DLD1 (cell line): ENCODE measurements around the gene TBC1D22A.

Experiments used
- in situ Hi-C: cut with HindIII; loops from 2 replicates; pipeline ENCODE4 v1.10.0; 2017; ENCODE audit warnings: low sequenced_read_pairs

Gene TBC1D22A

DNA sequence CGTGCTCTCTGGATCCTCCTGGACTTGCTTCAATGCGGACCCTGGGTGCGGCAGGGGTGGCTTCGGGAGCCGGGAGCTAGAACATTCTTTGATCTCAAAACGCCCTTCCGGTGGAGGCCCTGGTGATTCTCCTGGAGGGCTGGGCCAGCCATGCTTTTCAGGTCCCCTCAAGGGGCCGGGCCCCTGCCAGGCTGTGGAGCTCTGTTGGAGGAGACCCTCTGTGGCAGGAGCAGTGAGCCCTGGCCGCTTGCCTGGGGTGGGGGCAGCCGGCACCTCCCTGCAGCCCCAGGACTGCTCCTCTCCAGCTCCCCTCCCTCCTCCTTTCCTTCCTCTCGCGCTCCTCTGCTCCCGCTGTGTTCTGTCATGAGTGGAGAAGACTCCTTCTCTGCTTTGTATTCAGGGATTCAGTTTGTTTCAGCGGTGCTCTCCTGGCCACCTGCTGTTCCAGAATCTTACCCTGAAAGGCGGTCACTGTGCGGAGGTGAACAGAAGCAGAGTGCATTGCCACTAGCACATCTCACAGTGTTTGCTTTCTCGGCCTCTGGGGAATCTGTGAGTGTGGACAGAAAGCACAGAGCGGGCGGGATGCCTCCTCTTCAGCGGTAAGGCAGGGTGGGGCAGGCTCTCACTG, 289.1 kb downstream of the TBC1D22A start:
- in situ Hi-C loops = no loop called here

DNA sequence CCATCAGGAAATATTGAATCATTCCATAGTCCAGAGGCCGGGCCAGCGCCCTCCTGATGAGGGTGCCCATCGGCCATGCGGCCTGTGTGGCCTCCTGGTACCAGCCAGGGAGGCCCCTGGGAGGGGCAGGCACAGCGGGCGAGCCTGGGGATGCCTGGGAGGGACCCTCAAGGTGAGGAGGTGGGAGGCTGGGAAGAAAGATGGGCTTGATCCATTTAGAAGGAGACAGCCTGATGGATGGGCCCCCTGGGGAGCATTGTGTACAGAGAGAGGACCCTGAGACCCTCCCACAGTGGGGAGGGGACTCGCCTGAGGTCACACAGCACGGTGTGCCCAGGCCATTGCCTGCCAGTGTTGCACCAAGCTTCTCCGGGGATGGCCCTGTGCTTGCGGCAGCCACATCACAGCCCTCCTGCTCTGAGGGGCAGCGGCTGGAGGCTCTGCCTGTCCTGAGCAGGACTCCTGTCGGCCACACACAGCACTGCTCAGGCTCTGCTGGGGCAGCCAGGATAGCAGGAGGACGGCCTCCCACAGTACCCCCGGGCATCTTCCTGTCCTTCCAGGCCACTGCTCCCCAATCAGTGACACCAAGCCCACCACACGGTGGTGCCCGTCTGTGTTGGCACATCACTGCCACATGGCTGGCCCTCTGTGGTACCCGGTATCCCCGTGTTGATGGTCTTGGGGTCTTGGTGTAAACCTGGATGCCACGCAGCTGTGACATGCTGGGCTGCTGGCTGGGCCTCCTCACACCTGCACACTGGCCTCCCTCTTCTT, 290.0 kb downstream of the TBC1D22A start:
- in situ Hi-C loops = no loop called here

DNA sequence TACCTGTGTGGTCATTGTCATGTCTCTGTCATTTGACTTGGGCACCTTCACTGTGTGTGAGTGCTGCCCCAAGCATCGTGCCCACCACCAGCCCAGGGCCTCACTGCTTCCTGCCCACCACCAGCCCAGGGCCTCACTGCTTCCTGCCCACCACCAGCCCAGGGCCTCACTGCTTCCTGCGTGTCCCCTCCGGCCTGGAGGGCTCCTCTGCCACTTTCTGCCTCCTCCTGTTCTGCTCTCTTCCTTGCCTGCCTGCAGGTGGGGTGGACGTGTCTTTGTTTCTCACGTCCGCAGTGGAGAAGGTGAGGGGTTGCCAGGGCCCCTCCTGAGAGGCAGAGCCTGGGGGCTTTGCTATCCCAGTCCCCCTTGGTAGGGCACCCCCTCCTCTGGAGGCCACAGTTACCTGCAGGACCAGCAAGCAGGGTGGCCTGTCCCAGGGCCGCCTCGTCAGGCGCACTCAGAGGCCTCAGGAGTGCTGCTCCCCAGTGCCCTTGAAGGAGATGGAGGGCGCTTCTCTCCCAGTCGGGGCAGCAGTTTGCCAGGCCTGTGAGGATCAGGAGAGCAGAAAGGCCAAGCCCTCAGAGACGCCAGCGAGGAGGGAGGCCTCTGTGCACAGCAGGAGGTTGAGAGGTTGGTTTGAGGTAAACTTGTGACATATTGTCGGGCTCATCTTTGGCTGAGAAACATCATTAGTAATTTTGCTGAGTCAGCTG, 290.7 kb downstream of the TBC1D22A start:
- in situ Hi-C loops = no loop called here

DNA sequence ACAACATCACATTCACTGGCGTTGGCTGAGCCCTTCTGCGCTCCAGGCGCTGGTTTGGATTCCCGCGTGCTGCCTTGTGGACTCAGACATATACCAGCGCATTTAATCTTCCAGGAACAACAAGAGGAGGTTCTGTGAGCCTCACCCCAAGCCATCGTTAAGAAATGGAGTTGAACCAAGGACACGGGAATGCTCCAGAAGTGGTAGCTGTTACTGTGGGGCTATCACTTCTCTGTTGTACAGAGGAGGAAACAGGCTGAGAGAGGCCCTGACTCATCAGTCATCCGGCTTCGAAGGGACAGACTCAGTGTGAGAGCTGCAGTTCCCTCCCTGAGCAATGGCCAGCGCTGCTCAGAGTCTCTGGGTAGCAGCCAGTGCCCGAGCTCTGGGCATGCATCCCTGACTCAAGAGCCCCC, 291.3 kb downstream of the TBC1D22A start:
- in situ Hi-C loops = no loop called here

DNA sequence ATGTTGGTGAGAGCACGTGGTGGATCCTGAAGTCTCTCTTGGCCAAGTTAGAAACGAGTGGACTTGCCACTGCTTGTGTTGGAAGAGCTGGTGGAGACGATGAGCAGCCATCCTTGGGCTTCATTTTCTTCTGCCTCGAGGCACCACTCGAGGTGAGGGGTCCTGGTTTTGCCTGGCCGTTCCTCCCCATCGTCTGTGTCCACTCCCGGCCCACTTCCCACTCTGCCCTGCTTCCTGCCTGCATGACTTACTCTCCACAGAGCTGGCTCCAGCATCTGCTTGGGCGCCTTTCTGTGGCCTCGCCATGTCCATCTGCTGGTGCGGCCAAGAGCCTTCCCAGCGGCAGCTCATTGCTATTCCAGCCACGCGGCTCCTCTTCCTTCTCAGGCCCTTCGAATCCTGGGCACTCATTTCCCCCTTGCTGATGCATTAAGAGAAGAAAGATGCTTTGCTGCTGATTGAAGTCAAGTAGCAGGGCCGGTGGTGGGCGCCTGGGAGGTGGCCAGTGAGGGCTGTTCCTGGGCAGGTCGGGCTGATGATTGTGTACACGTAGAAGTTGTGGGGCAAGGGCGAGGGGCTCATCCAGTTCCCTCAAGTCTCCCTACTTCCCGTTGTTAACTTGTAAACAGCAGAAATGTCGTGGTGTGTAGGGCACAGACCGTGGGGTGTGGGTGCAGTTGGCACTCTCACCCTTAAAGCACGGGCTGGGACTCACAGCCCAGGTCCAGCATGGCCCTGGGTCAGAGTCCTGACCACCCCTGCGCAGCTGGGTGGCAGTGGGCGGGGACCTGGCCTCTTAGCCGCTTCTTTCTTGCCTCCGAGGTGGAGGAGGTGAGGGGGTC, 292.0 kb downstream of the TBC1D22A start:
- in situ Hi-C loops = no loop called here

DNA sequence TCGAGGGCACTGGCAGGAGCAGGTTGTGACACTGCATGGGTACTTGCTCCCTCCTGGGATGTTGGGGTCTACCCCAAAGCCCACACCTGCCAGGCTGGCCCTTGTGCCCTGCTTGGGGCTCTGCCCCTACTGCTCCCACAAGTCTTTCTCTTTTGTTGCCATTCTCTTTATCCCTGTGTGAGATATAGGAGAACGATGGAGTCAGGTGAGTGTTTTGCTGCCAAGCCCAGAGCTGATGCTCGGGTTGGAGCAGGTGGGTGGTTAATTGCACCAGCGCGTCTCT, 292.6 kb downstream of the TBC1D22A start:
- in situ Hi-C loops = no loop called here

DNA sequence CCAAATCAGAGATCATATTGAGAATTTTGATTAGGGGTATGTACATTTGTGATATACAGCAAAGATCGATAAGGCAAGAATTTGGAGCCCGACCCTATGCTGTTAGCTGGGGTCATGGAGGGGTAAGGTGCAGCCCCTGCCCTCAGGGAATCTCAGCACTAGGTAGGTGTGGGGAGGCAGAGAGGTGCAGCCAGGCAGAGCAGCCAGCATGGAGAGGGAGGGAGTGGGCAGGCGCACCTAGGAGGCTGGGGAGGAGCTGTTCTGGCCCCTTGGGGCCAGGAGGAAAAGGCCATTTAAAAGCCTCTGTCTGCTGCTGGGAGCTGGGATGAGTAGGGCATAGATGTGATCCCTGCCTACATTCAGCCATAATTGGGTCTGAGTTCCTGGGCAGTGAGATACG, 293.0 kb downstream of the TBC1D22A start:
- in situ Hi-C loops = no loop called here

DNA sequence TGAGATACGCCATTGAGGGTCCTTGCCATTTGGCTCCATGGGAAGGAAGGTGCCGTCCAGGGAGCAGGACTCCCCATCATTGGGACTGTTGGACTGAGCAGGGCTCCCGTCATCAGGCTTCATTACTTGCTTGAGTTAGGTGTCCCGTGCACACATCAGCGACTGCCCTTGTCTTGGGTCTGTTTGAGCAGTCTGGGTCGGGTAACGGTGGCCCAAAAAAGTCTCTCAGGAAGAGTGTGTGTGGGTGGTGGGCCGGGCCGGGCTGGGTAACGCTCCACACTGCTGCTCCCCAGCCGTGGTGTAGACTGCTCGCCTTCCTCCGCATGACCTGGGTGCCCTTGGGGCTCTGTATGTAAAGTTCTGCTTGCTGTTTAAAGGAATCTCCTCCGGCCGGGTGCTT, 293.5 kb downstream of the TBC1D22A start:
- in situ Hi-C loops = no loop called here

DNA sequence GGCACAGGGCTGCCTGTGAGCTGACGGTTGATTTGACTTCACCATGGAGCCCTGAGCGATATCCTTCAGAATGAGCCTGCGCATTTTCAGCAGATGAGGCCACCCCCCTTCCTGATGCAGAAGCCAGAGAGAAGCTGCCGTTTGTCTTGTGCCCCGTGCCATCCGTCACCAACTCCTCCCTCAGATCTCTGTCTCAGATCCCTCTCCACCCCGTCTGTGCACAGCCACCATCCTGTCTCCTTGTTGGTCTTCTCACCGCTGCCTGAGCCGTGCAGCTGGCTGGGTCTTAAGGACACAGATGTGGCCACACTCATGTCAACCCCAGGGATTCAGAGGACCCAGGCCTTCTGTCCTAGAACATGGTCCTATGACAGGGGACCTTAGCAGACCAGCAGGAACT, 293.9 kb downstream of the TBC1D22A start:
- in situ Hi-C loops = no loop called here

DNA sequence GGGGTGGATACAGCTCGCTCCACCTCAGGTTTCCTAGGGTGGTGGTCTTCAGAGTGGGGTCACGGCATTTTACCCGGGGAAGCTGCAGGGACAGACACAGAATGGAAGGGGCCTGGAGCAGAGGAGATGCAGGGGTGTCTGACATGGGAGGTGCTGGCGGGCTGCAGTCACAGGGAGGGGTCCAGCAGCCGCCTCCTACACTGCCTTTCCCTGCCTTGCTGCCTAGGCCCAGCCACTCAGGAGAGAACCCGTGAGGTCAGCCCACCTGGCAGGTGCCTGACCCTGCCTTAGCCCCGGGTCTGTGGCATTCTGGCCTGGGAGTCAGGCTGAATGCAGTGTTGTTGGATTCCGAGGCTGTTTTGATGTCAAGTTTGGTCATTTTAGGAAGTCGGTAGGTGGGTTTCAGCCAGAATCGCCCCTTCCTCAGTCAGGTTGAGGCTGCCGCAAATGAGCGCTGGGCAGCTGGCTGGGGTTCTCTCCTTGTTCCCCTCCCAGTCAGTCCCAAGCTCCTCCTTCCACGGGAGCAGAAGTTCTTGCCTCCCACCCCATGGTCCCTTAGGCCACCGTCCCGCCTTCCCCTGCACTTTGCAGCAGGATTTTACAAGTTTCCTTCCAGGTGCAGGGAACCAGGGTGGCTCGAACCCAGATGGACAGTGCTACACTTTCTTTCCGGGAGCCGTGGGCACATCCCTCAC, 294.5 kb downstream of the TBC1D22A start:
- in situ Hi-C loops = no loop called here

DNA sequence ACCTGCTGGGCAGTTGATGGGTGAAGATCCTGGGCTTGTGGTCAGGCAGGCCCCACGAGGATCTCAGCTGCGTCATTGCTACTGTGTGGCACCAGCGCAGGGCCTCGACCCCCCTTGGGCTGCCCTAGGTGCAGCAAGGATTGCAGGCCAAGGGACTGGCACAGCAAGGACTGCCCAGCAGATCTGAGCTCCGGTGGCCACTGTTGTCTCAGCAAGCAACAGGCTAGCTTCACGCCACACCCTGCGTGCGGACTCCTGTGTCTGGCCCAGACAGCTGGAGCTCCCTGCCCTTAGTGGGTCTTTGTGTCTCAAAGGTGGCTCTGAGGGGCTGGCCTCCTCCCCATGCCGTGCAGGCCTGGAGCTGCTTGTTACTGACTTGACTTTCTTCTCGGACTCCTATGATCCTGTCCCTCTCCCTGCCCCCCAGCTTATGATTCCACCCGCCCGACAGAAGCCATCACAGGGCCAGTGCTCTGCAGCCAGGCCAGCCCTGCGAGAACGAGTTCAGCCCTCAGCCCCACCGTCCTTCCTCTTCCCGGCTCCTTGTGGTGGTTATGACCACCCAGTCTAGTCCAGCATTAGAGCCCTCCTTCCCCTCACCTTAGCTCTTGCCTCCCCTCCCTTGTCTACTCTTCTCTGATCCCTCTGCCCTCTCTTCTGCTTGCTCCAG, 295.6 kb downstream of the TBC1D22A start:
- in situ Hi-C loops = no loop called here

DNA sequence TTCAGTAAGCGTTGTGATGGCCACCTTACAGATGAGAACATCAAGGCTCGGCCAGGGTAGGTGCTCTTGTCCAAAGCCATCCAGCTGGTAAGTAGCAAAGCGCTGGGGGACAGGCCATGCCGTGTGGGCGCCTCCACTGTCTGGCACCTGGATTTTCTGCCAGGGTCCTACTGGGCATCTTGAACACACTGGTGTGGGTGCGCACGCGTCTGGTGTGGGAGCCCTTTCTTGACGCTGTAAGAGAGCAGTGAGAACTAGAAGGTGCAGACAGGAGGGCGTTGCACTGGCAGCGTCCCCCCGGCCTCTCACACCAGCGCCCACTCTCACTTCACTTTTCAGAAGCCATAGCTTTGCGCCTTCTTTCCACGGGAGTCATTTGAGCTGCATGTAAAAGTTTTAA, 296.6 kb downstream of the TBC1D22A start:
- in situ Hi-C loops = no loop called here

DNA sequence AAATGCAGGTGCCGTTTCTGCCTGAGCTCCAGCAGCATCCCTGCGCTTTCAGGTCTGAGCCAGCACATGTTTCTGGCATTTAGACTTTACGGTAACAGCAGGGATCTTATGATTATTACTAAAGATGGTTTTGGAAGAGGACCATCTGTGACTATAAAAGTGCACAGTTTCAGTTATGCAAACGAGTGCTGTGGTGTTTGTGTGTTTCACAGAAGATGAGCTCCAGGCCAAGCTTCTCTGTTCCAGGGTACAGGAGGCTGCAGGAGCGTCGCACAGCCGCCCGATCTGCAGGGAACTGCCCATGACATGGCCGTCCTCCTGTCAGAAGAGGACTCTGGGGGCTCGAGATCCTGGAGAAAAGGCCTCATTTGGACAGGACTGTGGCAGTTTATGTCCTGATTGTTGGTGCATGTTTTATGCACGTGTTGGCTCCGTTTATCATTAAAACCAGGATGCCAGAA, 297.3 kb downstream of the TBC1D22A start:
- in situ Hi-C loops = no loop called here

DNA sequence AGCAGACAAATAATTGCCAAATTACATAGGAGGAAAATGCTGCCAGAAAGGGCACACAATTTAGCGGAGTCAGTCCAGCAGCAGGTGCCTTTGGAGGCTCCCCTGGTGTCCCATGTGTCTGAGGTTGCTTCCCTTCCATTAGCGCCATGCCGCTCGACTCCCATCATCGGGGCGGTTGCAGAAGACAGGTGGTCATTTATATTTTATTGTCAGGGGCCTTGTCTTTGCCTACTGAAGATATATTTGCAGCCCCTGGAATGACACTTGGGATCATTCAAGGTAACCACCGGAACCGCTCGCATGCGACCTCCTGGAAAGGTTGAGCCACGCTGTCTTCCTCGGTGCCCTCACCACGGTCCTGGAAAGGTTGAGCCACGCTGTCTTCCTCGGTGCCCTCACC, 298.3 kb downstream of the TBC1D22A start:
- in situ Hi-C loops = no loop called here

DNA sequence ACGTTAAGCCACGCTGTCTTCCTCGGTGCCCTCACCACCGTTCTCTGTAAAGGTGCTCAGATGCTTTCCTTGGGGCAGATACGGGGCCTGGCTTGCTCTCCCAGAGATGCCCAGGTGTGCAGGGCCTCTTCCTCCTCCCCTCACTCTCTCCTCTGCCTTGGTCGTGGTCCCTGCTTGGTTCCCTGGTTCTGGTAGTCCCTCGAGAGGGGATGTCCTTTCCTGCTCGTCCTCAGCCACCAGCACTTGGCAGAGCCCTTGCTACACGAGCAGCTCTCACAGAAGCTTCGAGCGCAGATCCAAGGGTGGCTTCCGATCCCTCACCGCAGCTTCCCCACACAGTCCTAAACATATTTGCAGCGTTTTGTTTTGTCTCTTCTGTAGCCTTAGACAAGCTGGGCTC, 298.8 kb downstream of the TBC1D22A start:
- in situ Hi-C loops = no loop called here

DNA sequence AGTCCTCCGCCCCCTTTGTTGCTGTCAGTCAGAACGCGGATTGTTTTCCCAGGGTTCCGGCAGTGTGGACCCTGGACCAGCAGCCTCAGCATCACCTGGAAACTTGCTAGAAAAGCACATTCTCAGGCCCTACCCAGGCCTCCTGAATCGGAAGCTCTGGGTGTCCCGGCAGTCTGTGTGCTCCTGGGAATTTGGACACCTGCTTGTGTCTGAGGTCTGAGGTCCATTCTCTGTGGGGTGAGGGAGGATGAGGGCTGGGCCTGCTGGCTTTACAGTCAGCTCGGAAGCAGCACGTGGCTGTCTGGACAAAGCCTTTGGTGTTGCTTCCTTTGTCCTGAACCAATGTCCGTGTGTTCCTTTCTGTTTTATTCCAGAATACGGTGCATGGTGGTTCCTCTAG, 299.7 kb downstream of the TBC1D22A start:
- in situ Hi-C loops = no loop called here

DNA sequence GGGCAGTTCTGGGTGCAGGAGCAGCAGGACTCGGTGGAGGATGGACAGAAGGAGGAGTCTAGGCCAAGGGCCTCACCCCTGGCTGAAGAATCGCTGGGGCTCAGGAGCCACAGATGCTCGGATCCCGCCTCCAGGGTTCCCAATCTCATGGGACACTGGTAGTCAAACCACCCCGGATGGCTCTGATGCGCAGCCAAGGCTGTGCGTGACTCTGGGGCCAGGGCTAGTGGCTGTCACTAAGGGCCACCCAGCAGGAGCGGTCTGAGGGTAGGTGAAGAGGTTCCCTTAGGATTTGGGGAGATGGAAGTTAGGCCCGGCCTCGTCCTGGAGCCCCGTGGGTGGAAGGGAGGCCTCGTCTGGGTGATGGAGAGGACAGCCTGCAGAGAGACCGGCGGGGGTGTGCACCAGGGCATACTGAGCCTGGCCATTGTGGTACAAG, 300.6 kb downstream of the TBC1D22A start:
- in situ Hi-C loops = no loop called here

DNA sequence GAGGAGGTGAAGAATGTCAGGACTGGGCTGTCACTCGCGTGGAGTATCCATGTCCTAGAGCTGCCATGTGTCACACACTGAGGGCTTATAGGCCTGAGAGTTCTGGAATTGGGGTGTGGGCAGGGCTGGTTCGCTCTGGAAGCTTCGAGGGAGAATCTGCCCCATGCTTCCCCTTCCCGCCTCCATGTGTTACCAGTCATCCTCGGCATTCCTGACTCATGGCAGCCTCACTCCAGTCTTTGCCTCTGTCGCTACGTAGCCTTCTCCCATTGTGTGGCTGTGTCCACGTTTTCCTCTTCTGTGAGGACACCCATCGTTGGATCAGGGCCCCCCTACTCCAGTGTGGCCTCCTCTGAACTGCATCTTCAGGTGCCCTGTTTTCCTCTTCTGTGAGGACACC, 301.2 kb downstream of the TBC1D22A start:
- in situ Hi-C loops = no loop called here

DNA sequence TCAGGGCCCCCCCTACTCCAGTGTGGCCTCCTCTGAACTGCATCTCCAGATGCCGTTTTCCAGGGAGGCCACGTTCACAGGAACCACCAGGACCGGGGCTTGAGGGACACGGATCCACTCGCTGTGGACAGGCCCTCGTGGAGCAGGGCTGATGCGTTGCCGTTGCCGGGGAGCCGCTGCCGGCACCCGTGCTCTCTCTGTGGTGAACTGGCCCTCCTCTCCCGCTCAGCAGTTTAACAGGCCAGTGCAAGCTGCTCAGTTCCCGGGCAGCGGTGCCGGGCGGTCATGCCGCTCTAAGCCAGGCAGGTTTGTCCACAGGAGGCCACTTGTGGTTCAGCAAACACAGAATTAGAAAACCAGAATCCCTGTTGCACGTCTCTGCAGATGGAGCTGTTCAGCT, 301.6 kb downstream of the TBC1D22A start:
- in situ Hi-C loops = no loop called here

DNA sequence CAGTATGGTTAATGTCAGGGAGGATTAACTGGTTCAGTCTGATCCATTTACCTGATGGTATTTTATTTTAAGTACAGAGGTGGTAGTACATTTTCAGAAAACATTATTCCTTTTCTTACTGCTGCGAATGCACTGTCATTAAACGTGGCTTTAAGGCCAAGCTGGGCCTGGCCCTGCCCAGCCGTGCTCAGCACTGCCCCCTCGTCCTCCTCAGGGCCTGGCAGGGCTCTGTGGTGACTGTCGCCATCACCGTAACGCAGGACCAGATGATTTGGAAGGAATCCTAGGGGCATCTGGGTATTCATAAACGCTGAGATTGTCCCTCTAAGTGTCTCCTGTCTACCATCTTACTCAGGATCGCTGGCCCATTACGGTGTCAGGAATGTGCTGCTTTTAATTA, 302.0 kb downstream of the TBC1D22A start:
- in situ Hi-C loops = no loop called here
